H1 (cell line): ENCODE results near the gene ANKFN1. TPM values are rescaled to one million over a fixed set of nuclear protein-coding genes. Genes with fewer than 3 reads are reported as not detected.

Experiments
- FOSL1 ChIP-seq: IDR thresholded peaks from 2 replicates; pipeline ENCODE4 v1.6.1; 2011; ENCODE audit warnings: mild to moderate bottlenecking, low read depth, low read length, moderate library complexity; ENCODE audit not compliant: insufficient read depth
- MAFK ChIP-seq: IDR thresholded peaks from 2 replicates; pipeline ENCODE4 v1.6.1; 2012; ENCODE audit warnings: low read depth, mild to moderate bottlenecking, improper control_type of control experiment, low read length
- RXRA ChIP-seq: IDR thresholded peaks from 2 replicates; pipeline ENCODE4 v1.6.1; 2011; ENCODE audit warnings: low read depth, mild to moderate bottlenecking, low read length, moderate library complexity; ENCODE audit not compliant: insufficient read depth
- polyA plus RNA-seq, 7 experiments: library from polyadenylated mRNA; depleted of rRNA in 3 of 7; stranded (reverse) in 5 of 7; unstranded in 2 of 7; fragments of >200 nt in 5 of 7; fragments of 200-250 nt in 2 of 7; gene quantifications; 1 replicate in 5 of 7; 2 replicates in 1 of 7; 4 replicates in 1 of 7; pipeline versions ENCODE4 v1.2.1 to v1.2.3, GENCODE V29; 2011 to 2013; ENCODE audit warnings: missing spikeins in 2 of 7, mixed read lengths in 2 of 7
- total RNA-seq: library from RNA; stranded (reverse); fragmentation: NEBNext Ultra II Directional; extraction: Animal tissue kit (Norgen Biotek cat#: 25700); gene quantifications from 2 replicates; pipeline ENCODE4 v1.2.1, GENCODE V29; 2021

Gene ANKFN1
- total and polyA plus RNA-seq, 2 of the 8 experiments (the other 6 are each of a cell fraction or from before 2014, with no cell fraction given) = not detected

DNA sequence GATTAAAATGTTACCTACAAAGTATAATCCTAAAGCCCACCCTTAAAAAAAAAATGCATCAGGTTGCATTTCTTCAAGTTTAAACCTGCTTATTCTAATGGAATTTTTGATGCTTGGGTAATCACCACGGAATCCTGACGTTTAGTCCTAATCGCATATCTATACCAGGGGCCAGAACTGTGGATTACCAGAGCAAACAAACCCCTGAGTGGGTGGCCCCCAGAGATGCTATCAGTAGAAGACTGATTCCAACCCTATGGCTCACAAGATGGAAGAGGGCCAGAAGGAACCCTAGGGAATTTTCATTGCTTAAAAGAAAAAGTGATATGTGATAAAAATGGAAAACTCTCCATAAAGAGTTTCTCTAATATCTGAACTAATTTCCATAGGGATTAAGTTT, 288.0 kb downstream of the ANKFN1 start (continued):
- TF ChIP-seq MAFK (no peak), RXRA (no peak), FOSL1 (no peak)
